CD4-positive, alpha-beta T cell treated with Interleukin-1 beta for 1 hour (primary cell): Measurements from ENCODE around the gene RAPSN.

Source experiments
- DNase-seq, 2 donors: peaks; one replicate each; pipeline ENCODE4 v3.0.0-alpha.2; 2020 to 2022

RAPSN gene

DNA sequence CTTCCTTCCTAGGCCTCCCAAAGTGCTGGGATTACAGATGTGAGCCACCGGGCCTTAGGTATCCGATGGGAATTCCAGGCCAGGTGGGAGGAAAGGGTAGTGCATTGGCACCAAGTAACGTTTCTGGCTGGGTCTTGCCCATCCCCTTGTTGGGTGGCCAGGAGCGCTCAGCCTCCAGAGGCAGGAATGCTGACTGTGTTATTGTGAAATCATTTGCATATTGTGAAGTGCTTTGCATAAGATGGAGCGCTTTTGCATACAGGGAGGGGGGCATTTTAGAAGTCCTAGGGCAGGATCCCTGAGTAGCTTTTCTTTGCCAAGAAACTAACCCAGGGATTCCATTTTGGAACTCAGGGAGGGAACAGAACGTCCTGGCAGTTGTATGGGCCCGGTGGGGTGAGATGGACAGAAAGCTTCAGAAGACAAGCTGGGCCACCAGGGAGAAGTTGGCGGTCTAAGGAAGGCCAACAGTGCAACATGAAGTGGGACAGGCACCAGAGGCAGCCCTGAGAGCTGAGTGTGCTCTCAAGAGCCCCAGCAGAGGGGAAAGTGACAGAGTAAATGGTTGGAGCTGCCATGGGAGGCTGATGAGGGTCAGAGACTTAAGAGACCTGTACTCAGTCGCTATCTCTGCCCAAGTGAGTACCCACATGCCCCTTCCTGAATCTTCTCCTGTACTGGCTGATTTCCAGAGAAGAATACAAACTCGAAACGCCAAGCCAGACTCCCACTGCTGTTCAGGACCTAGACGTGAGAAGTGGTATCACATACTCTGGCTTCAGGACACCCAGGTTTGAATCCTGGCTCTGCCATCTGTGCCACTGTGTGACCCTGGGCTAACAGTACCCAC is 41.8 kb downstream of the RAPSN start:
- peak in 1 of 2 donors; percentile 20 for DNase-seq

DNA sequence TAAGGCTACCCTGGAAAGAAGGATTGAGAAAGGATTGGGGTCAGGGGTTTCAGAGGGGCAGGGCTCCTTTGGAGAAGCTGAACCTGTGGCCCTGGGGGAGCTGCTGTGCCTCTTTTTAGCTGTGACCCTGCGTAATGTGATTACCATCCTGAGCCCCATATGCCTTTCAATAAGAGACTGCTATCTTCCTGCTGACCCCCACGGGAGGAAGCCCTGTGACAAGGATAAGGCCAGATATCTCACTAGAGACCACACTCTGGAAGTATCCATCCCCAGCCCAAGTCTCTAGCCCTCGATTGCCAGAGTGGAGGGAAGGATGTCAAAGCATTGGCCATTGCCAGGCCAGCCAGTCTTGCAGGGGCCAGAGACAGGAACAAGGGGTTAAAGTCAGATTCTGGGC is 45.4 kb downstream of the RAPSN start:
- no peak for DNase-seq

DNA sequence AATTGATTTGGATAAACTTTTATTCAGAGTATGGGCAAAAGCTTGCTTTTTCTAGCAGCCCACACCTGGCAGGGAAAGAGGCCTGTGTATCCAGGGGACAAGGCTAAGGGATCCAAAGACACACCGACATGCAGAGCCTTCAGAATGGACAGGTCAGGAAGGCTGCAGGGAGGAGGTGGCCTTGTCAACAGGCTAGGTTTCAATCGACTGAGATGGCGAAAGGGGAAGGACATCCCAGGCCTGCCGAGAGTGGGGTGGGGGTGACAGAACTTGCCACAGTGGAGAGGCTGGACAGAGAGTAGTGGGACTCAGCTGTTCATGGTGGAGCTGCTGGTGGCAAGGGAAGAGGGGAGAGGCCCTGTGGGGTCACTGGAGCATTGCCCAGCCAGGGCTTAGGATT is 45.8 kb downstream of the RAPSN start:
- DNase-seq, result no peak

DNA sequence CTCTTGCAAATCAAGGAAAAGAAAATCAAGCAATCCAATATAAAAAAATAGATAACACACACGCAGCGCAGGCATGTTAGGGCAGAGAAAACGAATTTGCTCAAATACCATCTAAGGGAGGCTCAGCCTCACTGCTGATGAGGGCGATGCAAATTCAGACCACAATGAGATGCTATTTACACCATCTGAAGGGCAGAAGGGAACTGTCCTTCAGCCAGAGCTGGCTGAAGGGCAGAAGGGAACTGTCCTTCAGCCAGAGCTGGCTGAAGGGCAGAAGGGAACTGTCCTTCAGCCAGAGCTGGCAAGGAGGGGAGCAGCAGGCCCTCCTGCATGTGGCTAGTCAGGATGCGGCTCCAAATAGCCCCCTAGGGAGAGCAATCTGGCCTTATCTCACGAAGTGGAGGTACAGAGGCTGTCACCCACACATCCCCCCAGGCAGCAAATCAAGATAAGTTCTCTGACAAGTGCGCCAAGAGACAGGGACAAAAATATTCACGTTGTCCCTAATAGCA is 48.1 kb downstream of the RAPSN start:
- no peak for DNase-seq

DNA sequence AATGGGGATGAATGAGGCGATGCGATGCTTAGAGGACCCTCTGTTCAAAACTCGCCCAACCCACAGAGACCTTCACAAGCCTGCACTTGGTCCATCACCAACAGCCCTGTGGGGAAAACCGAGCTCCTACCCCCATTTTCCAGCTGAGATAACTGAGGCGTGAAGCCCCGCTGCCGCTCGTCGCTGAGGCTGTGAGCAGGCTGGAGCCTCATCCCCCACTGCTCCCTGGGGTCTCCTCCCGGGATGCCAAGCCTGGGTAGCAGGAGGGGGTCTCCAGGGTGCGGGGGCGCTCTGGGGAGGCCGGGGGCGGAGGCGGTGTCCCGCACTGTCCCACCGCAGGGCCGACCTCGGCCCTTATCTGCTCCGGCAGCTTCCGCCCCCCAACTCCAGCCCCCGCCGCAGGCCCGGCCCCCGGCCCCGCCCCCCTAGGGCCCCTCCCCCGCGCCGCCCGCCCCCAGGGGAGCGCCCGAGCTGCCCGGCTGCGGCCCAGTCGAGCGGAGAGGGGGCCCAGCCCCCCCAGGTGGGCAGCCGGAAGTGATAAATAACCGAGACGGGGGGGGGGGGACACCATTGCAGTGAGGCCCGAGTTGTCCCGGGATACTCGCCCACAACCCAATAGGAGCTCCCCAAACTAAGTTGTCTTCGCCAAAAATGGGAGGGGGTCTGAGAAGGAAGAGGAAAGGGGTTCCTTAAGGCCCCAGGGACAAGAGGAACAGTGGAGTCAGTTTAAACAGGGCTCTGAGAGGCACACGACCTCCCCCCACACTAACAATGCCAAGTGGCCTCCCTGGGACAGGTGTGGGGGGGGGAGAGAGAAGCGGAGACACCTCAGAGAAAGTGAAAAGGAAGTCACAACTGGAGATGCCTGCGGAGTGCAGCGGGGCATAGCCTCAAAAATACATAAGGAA is 48.8 kb downstream of the RAPSN start:
- DNase-seq, result peak; percentile 42 to 49

DNA sequence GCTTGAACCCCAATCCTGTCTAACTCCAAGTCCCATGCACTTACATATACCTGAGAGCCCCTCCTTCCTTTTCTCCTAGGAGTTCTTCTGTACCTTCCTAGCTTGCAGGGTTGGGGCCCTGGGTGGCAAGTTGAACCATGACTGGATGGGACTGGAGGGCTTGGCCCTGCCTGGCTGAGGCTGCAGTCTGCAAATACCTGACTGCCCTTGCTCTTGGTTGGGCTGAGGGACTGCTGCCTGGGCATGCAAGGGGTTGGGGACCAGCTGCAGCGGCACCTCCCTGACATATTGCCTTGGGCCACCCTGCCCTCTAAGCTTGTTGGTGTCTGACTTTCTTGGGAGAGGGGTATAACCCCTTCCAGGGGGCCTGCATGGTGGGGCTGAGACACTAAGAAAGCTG is 50.4 kb downstream of the RAPSN start:
- DNase-seq, result no peak

DNA sequence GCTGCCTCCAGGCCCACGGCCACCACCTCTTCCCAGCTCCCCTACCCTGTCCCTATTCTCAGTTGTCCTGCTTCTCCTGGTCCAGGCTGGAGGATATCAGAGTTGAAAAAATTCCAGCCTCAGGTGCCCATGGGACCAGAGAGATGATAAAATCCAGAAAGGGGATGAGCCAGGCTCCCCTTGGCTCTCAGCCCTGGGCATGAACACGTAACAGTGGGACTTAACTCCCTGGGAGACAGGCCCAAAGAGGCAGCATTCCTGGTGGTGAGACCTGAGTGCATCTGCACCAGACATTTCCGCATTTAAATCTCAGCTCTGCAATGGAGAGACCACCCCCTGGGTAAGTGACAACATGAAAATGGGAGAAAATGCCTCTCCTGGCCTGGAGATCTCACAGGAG is 50.9 kb downstream of the RAPSN start:
- no peak for DNase-seq

DNA sequence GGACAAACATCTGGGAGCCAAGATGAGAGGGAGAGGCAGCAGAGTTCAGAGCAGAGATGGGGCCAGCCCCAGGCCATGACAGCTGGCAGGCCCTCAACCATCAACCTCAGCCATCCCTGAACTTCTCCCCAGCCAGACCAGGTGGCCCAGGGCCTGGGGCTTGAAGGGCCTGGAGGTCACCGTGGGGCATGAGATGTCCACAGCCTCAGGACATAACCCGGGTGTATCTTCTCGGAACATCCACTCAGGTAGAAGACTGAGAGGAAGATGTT is 53.0 kb downstream of the RAPSN start:
- DNase-seq, result no peak

DNA sequence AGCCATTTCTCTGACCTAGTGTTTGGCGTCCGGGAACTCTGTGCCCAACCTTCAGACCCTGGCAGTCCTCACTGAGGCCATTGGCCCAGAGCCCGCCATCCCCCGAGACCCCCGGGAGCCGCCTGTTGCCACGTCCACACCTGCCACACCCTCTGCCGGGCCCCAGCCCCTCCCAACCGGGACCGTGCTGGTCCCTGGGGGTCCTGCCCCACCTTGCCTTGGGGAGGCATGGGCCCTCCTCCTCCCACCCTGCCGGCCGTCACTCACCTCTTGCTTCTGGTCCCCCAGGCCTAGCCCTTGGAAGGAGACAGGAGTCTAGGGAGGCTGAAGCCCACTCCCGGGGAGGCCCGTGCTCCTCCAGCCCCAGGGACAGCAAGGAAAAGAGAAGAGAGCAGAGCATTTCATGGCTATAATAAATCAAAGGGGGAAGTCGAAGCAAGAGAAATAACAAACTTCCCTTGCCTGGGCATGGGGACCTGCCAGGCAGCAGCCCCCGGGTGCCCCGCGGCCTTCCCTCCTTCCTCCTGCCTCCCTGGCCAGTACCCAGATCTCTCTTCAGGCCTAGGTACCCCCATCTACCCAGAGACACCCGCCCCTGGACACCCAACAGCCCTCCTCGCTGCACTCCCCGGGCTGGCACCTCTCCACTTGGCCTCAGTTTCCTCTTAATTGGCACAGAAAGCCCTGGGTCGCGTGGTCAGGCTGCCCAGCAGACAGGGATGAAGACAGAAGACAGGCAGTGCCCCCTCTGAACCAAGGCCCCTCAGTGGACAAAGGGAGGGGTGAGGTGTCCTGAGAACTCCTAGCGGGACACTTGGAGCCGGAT is 53.5 kb downstream of the RAPSN start:
- no peak for DNase-seq

DNA sequence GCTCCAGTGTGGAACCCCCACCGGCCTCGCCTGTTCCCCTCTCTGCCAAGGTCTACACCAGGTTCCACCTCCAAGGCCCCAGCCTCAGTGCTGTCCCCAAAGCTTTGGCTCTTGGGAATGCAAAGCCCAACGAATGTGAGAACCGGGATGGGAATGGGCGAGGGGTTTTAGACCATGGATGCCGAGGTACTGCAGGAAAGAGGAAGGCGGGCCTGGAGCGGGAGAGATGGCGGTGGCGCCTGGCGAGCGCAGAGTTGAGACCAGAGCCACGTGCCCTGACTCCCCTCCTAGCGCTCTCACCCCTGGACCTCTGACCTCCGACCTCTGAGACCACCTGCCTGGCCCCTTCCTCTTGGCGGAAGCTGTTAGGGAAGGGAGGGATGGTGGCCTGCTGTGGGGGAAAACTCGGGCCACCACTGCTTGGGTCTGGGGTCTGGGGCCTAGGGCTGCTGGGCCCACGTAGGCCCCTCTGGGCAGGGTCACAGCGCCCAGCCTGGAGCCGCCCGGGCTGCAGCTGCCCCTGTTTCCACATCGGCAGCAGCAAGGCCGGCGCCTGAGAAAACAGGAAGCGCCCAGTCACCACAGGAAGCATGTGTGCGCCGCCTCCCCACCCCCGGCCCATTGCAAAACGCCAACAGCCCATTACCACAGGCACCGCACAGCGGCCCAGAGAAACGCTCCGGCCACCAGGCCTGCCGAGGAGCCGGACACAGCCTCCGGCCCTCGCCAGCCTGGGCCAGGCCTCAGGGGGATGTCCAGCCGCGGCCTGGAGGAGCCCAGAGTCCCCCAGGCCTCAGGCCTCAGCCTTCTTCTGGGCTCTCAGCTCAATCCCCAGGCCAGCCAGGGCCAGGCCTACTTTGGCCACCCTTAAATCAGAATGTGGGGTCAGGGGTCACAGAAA is 54.4 kb downstream of the RAPSN start:
- peak; percentile 64 to 84 for DNase-seq

DNA sequence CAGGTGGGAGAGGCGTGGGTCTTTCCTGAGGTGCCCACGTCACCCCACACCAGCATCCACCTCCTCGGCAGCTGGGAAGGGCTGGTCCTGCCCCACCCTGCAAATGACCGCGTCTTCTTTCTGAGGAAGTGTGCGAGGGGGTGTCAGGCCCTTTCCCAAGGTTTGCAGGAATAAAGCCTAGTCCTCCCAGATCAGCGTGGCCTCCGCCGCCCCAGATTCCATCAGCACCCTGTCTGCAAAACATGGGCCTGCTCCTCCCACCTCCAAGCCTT is 55.0 kb downstream of the RAPSN start:
- DNase-seq, result peak in 1 of 2 donors; percentile 33

DNA sequence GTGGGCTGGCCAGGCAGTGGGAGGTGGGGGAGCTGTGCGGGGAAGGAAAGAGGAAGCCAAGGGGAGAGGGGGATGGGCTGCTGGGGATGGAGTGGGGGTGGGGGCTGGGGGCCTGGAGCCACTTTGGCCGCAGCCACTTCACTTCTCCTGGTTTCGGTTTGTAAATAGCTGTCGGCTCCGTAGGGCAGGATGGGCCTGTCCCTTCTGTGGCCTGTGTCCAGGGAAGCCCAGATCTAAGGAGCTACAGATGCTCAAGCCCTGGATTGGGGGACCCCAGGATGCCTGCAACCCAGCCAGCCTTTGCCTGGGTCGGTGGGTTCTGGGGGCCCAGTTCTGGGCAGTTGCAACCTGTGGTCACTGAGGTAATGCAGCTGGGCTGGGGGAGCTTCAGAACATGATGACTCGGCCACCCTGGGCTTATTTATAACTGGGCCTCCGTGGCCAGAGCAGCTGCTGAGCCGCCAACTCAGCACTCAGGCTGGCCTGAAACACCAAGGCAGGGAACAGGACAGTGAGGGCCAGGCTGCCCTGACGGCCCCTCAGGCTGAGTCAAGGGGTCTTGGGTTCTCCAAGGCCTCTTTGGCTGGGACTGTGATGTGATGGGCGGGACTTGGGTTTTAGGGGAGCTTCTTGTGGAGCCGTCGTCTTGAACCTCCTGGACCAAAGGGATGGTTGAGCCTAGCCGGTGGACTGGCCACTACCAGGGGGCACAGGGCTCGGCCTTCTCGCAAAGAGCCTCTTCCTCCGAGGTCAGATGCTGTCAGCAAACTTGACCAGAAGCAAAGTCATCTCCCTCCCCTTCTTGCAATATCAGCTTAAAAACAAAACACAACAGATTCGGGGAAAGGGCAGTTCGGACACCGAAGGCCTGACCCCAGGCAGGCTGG is 55.5 kb downstream of the RAPSN start:
- peak in 1 of 2 donors; percentile 44 for DNase-seq

DNA sequence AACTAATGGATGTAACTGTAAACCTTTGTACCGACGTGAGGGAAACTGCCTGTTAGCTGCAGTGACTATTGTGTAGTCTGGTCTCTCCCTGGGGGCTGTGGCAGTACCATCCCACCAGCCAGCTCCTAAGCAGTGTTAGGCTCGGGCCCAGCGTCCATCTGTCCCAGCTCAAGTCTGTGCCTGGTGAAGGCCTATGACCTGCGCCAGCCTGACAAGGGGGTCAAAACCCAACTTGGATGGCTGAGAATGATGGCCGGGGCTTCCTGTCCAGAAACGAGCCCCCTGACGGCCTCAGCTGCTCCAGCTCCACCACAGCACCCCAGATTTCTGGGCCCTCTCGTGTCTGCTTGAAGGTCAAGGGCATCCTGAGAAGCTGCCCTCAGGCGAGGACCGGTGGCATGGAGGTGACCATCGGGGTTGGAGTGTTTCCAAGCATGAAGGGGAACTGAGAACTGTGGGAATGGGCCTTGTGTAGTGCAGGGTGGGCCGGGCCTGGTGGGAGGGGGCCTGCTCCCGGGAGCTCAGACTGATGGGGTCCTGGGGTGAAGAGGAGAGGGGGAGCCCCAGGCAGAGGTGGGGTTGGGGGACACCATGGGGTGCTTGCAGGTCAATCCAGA is 56.3 kb downstream of the RAPSN start:
- DNase-seq, result no peak

DNA sequence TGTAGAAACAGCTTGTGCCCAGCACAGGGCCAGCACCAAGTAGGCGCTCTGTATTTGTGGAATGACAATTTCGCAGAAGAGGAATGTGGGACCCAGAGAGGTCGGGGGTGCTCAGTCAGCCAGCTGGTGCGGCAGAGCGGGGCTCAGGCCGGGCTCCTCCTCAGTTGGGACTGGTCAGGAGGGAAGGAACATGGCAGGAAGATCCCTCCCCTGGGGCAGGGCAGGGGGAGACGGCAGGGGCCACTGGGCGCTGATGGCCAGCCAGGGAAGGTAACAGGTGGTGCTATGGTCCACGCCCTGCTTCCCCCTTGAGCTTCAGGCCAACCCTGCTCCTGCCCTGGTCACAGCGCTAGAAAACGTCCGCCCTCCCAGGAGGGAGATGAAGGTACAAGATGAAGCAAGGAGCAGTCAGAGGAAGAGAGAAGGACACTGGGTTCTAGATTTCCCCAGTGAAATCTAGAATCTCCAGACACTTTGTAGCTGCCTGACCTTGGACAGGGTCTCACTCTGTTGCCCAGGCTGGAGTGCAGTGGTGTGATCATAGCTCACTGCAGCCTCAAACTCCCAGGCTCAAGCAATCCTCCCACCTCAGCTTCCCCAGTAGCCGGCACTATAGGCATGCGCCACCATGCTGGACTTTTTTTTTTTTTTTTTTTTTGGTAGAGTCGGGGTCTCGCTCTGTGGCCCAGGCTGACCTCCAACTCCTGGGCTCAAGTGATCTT is 57.1 kb downstream of the RAPSN start:
- no peak for DNase-seq

DNA sequence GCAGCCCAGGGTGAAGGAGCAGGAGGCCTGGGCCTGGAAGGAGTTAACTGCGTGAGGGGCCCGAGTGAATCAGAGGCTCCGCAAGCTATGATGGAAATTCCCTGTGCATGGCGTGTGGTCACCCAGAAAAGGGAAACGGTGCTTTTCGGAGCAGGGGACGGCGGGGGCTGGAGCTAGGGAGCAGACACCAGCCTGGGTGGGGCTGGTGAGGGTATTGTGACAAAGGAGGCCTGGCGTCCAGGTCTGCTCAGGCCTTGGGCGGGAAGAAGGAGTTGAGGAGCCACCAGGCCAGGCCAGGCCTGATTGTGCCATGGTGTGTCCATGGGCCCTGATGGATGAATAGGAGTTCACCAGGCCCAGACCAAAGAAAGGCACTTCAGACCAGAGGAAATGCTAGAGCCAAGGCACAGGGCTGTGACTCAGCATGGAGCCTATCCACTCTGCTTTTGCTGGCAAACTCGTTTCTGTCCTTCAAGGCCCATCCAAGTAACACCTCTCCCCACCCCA is 57.8 kb downstream of the RAPSN start:
- peak; percentile 27 to 82 for DNase-seq

DNA sequence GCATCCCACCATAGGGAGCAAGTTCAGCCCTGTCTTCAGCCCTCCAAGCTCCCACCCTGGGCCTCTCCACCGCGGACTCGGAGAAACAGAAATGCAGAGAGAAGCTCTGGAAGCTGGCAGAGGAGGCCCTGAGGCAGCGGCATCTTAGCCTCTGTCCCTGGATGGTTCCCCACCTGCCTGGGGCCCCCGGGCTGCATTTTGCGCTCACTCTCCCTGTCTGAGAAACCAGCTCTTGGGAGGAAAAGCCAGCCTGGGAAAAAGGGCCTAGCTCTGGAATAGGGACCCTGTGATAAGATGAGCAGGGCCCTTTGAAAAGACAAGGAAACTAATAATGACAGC is 58.5 kb downstream of the RAPSN start:
- DNase-seq, result no peak

DNA sequence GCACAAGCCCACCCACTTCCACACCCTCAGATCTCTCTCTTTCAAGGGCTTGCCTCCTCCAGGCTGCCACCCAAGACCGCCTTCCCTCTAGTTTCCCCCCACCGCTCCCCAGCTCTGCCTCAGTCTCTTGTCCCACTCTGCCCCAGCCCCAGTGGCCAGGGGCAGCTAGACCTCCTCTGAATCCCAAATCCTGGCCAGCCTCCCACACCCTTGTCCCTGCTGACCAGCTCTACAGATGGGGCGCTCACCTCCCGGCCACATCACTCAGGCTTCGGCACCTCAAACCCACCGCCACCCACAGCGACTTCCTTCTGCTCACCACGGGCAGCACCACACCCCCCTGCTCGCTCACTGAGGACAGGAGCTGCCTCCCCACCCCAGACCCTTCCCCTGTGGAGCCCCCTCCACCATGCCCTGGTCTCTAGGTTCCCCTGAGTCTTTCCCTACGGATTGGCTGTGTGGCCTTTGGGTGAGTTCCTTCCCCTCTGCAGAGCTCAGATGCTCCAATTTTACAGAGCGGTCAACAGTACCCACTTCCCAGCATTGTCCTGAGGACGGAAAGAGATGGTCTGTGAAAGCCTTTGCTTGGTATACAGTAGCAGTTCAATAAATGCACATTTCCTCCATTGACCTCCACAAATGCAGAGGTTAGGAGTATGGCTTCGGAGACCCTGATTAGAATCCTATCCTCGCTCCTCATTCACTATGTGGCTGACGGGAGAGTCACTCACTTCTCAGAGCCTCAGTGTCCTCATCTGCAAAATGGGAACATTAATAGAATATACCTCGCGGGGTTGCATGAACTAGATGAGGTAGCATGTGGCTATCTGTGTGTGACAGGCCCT is 59.1 kb downstream of the RAPSN start:
- peak; percentile 23 to 25 for DNase-seq

DNA sequence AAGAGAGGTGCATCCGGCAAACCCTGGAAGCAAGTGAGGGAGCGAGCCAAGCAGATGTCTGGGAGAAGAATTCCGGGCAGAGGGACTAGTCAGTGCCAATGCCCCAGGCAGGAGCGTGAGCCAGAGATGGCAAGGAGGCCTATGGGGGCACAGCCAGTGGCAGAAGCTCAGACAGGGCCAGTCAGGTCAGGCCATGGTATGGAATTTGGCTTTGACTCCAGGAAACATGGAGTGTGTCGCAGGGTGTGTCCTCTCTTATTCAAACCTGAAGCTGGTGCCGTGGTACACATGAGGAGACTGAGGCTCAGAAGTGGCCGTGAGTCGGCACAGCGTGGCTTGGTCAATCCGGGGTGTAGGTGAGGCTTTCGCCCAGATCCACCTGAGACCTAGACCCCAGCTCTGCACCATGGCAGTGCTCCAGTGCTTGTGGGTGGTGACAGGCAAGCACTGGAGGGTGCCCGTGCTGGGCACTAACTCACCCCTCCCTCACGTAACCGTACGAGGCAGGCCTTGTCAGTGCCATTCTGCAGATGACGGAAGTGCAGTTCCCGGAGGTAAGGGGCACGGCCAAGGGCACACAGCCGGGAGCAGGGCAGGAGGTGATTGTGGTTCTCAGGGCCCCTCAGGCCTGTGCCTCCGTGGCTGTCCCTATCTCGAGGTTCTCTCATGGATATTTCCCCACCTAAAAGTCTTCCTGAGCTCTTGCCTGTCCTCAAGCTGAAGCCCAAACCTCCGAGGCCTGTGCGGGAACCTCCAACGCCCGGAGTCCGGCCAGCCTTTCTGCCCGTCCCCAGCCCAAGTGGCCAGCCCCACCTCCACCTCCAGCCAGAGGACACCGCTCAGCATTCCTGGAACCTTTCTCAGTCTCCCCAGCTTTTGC is 60.0 kb downstream of the RAPSN start:
- DNase-seq, result peak in 1 of 2 donors; percentile 26
